NCI-H1930 (cell line): ENCODE results near the gene FUCA1.
A peak's percentile ranks its signal among the peaks of the same experiment; 100 is the strongest.
"Not testable (repeated sequence)": the region's sequence is repeated elsewhere in the genome, so short reads cannot be mapped to it uniquely, and the experiment has no call there.

Experiments used
- DNase-seq, 2 experiments: peaks; one replicate each; lab custom pipeline; 2025; lab: John Stamatoyannopoulos, UW

The FUCA1 gene

GRCh38 chr1:23837908-23838307, 30.2 kb downstream of the FUCA1 start:
- no peak for DNase-seq

GRCh38 chr1:23836037-23836436, 32.1 kb downstream of the FUCA1 start:
- DNase-seq: no peak

- not testable (repeated sequence) for DNase-seq
Observed at GRCh38 chr1:23834156-23834555, 33.9 kb downstream of the FUCA1 start.

GRCh38 chr1:23827717-23828116, 40.4 kb downstream of the FUCA1 start:
- no peak for DNase-seq

GRCh38 chr1:23826590-23826989, 41.5 kb downstream of the FUCA1 start:
- DNase-seq: not testable (repeated sequence)

- no peak for DNase-seq
Observed at GRCh38 chr1:23825762-23826522, 42.1 kb downstream of the FUCA1 start.

GRCh38 chr1:23825076-23825761, 42.9 kb downstream of the FUCA1 start, which contains the start of gene HMGCL:
Gene HMGCL, minus strand, starts transcription at chr1:23825429. Its CDS starts 14 bp downstream, at chr1:23825415.
- peak; percentile 78 to 86 for DNase-seq

GRCh38 chr1:23824711-23825075, 43.4 kb downstream of the FUCA1 start:
- no peak for DNase-seq

- DNase-seq: no peak
Observed at GRCh38 chr1:23823767-23824166, 44.3 kb downstream of the FUCA1 start.

GRCh38 chr1:23817633-23818032, 50.5 kb downstream of the FUCA1 start:
- DNase-seq: no peak

GRCh38 chr1:23816906-23817305, 51.2 kb downstream of the FUCA1 start:
- no peak for DNase-seq

- no peak for DNase-seq
Observed at GRCh38 chr1:23816361-23816760, 51.7 kb downstream of the FUCA1 start.

GRCh38 chr1:23814016-23814415, 54.1 kb downstream of the FUCA1 start:
- DNase-seq: no peak

GRCh38 chr1:23810818-23811540, 57.1 kb downstream of the FUCA1 start:
- peak in 1 of 2 experiments; percentile 15 for DNase-seq

GRCh38 chr1:23809751-23810171, 58.3 kb downstream of the FUCA1 start:
- peak; percentile 18 to 49 for DNase-seq

GRCh38 chr1:23807453-23807852, 60.6 kb downstream of the FUCA1 start:
- no peak for DNase-seq

- DNase-seq: no peak
Observed at GRCh38 chr1:23806280-23806679, 61.8 kb downstream of the FUCA1 start.

- DNase-seq: no peak
Observed at GRCh38 chr1:23805025-23805424, 63.1 kb downstream of the FUCA1 start.

GRCh38 chr1:23804183-23804835, 63.8 kb downstream of the FUCA1 start:
- DNase-seq: no peak

- no peak for DNase-seq
Observed at GRCh38 chr1:23803674-23804073, 64.4 kb downstream of the FUCA1 start.

GRCh38 chr1:23802809-23803342, 65.2 kb downstream of the FUCA1 start:
- not testable (repeated sequence) for DNase-seq

- DNase-seq: no peak
Observed at GRCh38 chr1:23801876-23802275, 66.2 kb downstream of the FUCA1 start.
